ENCODE measurements around the gene SALL2.
"Not testable (repeated sequence)": the region's sequence is repeated elsewhere in the genome, so short reads cannot be mapped to it uniquely, and the experiment has no call there.

The SALL2 gene

GRCh38 chr14:21525962-21526671 is at the start of gene SALL2:
Gene SALL2 (minus strand): TSS chr14:21526346. CDS start chr14:21526127, 219 bp downstream.
- no peak for DNase-seq

GRCh38 chr14:21575661-21576060 is 49.5 kb upstream of the SALL2 start:
- no peak for DNase-seq

- DNase-seq, result no peak
Observed at GRCh38 chr14:21572604-21573003, 46.5 kb upstream of the SALL2 start.

- DNase-seq, result no peak
Observed at GRCh38 chr14:21558703-21559170, 32.6 kb upstream of the SALL2 start.

GRCh38 chr14:21557084-21557901 is 31.1 kb upstream of the SALL2 start:
- peak; percentile 64 for DNase-seq

GRCh38 chr14:21556378-21557083 is 30.4 kb upstream of the SALL2 start:
- DNase-seq, result no peak

GRCh38 chr14:21553266-21553665 is 27.1 kb upstream of the SALL2 start:
- DNase-seq, result no peak

- DNase-seq, result not testable (repeated sequence)
Observed at GRCh38 chr14:21544588-21544987, 18.4 kb upstream of the SALL2 start.

- DNase-seq, result no peak
Observed at GRCh38 chr14:21543963-21544362, 17.8 kb upstream of the SALL2 start.

- no peak for DNase-seq
Observed at GRCh38 chr14:21543521-21543960, 17.4 kb upstream of the SALL2 start.

GRCh38 chr14:21541413-21542074 is 15.4 kb upstream of the SALL2 start:
- DNase-seq, result no peak

GRCh38 chr14:21539189-21539940 is 13.2 kb upstream of the SALL2 start:
- no peak for DNase-seq

- no peak for DNase-seq
Observed at GRCh38 chr14:21537090-21537424, 10.9 kb upstream of the SALL2 start.

GRCh38 chr14:21536418-21537089 is 10.4 kb upstream of the SALL2 start:
- DNase-seq, result no peak

- no peak for DNase-seq
Observed at GRCh38 chr14:21535545-21536417, 9.6 kb upstream of the SALL2 start.

- peak; percentile 28 for DNase-seq
Observed at GRCh38 chr14:21534576-21534975, 8.4 kb upstream of the SALL2 start.

- DNase-seq, result no peak
Observed at GRCh38 chr14:21533294-21533693, 7.1 kb upstream of the SALL2 start.

GRCh38 chr14:21529515-21529914 is 3.4 kb upstream of the SALL2 start:
- DNase-seq, result no peak

GRCh38 chr14:21528381-21529348 is 2.5 kb upstream of the SALL2 start:
- peak; percentile 22 for DNase-seq

Measured in MV-4-11 (cell line).